HG02571 (cell line): ENCODE measurements around the gene SV2B.

Experiments
- ATAC-seq: cut with Tn5 transposase; IDR thresholded peaks from one replicate; pipeline ENCODE4 v1.9.1; 2021; ENCODE audit warnings: mild to moderate bottlenecking, moderate library complexity; ENCODE audit not compliant: unreplicated experiment

SV2B gene

DNA sequence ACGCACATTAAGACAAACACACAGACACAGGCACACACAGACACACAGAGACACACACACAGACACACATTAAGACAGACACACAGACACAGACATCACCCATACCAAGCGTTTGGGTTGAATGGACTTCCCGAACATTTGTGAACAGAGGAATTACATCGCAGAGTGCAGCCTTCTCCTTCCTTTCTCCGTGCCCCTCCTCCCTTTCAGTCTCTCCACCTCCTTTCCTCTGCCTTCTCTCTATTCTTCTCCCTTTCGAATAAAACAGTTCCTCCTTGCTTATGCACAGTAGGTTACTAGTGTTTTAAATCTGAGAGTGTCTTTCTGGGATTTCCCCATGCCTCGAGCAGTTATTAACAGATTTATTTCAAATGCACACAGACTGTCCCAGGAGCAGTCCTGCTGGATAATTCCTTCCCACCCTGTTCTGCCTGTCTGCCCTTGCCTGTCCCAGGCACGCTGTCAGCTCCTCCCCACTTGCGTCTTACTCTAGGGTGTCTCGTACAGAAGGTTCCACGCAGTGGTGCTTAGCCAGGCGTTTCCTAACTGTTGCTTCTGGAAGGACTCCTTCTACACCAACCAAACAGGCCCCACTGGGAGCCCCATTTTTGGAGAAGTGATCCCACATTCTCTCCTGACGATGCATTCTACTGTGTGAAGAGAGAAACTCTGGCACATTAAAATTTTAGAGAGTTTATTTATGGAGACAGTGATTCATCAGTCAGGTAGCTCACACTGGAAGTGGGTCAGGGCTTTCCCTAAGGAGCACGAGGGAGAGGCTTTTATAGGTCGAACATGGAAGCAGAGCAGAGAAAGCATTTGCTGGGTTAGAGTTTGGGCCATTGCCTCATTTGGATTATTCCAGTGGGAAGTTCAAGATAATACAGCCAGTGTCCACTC, 163.8 kb downstream of the SV2B start:
- ATAC-seq: no peak

DNA sequence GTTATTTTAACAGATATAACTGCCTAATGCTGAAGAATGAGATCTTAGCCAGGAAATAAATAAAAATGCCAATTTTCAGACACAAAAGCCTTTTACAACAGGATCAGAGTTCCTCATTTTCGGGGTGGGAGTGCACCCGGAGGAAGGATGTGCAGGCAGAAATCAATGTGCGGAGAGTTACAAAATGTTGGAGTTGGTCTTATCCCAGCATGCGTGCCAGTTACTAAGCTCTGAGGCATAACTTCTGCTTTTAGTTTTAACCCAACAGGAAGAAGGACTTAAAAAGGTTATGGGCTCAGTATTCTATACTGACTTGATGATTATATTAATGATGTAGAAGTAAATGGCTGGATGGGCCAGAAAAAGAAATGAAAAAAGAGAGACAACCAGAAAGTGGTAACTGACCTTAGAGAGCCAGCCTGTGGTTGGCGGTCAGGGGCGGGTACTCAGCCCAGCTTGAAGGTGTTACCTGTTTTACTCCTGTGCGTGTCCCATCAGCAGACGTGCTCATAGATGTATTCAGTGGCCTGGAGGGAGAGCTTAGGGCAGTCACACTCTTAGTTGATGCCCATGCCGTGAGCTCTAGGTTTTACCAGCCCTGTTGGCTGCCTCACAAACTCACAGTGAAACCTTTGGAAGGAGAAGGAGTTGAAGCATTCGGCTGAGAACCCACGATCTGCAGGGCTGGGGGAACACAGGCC, 164.7 kb downstream of the SV2B start:
- no peak for ATAC-seq

- ATAC-seq: no peak
Measured at GRCh38 chr15:91265416-91265940, 165.4 kb downstream of the SV2B start.

DNA sequence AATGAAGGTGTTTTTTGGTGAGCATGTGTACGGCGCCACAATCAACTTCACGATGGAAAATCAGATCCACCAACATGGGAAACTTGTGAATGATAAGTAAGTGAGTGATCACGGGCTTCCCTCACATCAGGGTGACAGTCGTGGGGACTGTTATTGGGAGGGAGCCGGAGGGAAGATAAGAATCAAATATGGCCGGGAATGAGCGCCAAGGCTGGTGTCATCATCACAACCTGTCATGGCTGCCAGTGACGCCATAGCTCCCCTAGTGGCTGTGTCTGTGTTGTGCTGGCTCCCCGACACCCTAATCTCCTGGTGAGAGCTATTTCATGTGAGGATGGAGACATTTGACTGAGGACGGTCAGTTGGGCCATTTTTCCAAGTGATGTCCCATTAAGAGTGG, 168.5 kb downstream of the SV2B start:
- no peak for ATAC-seq

DNA sequence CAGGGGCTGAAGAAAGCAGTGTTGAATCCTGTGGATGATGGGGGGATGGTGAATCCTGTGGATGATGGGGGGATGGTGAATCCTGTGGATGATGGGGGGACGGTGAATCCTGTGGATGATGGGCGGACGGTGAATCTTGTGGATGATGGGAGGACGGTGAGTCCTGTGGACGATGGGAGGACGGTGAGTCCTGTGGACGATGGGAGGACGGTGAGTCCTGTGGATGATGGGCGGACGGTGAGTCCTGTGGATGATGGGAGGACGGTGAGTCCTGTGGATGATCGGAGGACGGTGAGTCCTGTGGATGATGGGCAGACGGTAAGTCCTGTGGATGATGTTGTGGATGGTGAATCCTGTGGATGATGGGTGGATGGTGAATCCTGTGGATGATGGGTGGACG, 170.7 kb downstream of the SV2B start:
- ATAC-seq: no peak

DNA sequence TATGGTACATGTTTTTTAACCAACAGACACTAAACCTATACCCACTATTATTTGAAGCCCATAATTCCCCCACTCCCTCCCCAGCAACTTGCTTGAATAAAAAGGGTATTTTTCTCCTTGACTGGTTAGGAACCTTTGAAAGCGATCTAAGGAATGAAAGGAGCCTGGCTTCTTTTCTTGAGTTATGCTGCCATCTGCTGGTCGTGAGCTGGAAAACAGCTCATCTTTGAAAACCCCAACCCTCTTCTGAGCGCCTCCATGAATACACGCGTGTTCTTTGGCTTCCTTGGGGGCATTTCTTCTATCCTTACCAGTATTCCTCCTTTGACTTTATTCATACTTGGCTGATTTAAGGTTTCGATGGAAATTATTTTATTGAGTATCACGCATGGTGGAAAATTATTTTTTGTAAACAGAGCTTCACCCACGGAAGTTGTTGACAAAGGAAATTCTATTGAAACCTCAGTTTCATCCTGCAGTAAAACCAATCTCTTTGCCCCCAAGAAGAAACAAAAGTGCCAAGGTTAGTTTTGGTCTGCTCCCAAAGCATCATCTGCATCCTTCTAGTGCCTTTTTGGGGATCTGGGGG, 171.6 kb downstream of the SV2B start:
- ATAC-seq: no peak

DNA sequence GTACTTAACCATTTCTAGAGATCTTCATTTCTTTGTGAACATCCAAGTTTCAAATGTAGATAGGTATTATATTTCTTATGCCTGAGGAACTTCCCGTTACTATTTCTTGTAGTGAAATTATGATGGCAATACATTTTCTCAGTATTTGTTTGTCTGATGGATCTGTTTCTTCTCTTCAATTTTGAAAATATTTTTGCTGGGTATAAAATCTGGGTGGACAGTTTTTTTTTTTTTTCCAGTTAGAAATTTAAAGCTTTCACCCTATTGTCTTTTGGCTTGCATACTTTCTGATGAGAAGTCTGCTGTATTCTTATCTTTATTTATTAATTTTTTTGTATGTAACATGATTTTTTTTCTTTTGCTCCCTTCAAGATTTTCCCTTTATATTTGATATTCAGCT, 175.8 kb downstream of the SV2B start:
- ATAC-seq: no peak

- ATAC-seq: no peak
Measured at GRCh38 chr15:91278951-91279350, 178.9 kb downstream of the SV2B start.

DNA sequence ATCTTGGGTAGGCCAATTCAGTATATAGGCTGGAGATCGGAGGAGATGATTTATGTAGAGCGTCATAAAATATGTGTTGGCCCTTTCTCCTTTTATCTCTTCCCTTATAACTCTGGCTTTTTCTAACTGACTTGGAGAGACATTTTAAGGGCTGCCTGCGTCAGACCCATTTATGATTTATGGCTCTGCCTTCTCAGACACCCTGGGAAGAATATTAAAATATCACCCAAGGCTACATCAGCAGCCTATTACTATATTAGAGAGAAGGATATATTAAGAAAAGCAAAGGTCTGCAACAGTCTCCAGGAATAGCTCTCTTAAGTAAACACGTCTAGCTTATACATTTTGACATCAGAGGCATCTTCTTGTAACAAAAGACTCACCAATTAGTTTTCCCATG, 179.4 kb downstream of the SV2B start:
- no peak for ATAC-seq

DNA sequence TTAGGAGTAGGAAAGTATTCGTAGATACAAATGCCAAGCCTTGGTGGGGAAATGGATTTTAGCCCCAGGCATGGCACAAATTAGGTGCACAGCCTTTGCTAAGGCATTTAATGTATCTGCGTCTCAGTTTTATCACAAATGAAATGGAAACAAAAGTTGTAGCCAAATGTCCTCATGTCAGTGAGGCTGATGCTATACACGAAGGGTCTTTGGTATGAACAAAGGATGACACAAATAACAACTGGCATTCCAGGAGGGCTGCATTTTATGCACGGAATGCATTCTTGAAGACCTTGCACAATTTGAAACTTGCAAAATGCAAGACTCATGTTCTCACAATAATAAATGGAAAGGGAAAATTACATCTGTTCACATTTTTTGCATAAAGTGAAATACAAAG, 181.9 kb downstream of the SV2B start:
- no peak for ATAC-seq

DNA sequence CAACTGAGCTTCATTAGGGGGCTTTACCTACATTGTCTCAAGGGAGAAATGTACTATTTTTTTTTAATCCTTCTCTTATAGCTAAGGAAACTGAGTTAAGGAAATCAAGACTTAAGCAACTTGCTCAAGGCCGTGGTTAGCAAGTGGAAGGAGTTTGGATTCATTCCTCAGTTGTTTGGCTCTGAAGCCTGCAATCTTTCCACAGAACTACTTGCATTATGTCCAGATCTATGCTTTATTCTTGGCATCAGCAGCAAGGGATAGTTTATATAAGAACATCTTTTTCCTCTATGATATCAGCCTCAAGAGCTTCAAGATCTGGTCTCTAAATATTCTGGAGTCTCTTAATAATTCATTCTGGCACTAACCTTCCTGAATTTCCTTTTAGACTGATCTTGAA, 182.4 kb downstream of the SV2B start:
- ATAC-seq: no peak

DNA sequence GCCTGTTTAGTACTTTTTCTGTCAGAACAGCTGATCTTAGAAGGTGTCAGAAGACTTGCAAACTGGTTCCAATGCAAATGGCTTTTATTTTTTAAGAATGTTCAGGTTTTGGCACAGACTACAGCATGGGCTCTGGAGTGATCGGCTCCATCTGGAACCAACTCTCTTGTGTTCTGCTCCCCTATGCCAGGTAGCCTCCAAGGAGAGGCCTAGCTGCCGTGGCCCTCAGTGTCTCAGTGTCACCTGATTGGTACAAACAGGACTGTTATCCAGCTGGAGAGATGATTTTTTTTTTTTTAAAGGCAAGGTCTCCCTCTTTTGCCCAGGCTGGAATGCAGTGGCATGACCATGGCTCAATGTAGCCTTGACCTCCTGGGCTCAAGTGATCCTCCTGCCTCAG, 183.1 kb downstream of the SV2B start:
- ATAC-seq: no peak

- no peak for ATAC-seq
Measured at GRCh38 chr15:91284758-91285466, 184.9 kb downstream of the SV2B start.

DNA sequence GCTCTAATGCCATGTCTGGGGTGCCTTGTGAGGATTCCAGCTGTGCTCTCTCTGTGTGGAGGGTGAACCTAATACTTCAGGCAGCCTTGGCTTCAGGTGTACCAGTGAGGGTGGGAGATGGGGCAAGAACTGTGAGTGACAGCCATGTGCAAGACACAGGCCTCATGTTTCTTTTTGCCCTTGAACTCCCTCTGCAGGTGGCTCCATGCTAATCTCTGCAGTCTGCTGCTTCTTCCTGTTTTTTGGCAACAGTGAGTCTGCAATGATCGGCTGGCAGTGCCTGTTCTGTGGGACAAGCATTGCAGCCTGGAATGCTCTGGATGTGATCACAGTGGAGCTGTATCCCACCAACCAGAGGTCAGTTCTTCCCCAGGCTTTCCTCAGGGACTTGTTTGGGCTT, 189.3 kb downstream of the SV2B start:
- no peak for ATAC-seq

DNA sequence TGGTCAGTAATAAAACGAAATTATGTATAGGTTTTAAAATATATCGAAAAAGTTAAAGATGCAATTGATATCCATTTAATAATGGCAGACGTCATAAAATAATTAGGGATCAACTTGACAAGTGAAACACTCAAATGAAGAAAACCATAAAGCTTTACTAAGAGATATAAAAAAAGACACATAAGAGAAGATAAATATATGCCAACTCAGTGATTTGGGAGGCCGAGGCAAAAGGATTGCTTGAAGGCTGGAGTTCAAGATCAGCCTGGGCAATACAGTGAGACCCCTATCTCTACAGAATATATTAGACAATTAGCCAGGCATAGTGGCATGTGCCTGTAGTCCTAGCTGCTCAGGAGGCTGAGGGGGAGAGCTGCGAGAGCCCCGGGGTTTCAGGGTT, 190.5 kb downstream of the SV2B start:
- ATAC-seq: no peak

DNA sequence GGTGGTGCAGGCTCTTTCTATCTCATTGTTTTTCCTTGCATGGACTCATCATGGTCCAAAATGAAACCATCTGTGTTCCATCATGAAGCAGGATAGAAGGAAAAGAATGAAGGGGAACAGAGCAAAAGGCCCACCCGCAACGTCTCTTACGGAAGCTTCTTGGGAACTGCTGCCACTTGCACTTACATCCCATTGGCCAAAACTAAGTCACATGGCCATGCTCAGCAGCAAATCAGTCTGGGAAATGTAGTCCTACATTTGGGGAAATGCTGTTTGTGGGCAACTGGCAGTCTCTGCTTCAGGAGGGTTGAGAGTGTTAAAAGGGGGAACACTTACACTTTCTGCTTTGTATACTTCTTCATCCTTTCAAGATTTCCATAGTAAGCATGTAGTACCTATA, 191.6 kb downstream of the SV2B start:
- ATAC-seq: no peak

DNA sequence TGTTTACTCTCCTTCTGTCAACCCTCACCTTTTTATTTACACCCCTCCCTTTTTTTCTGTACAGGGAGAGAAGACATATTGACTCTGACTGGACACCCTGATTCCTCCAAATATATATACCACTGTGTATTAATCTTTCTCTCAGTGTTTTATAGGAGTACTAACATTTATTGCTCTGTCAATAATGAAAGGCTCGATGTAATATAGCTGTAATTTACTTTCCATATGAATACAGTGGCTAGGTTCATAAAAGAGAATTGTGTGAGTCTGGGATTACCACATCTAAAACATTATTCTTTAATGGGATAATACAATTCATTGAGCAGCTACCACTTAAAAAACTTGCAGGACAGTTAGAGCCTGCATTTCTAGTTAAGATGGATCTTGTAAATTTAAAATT, 194.3 kb downstream of the SV2B start:
- ATAC-seq: no peak

DNA sequence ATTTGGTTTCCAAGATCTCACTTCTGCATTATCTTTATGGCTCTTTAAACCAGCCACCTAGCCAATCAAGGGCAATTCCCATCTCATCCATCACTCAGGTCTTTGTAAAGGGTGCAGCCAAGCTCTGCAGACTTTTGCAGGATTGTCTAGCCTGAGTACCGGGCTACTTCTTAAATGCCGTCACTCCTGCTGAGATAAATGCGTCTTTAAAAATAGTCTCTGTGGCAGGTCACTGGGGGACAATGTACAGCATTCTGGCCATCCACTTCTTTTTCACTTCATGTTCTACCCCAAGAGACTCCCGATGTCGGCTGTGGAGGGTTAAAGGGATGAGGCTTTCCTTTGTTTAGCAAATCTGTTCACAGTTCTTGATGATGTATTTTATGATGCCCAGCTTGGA, 194.7 kb downstream of the SV2B start:
- no peak for ATAC-seq

DNA sequence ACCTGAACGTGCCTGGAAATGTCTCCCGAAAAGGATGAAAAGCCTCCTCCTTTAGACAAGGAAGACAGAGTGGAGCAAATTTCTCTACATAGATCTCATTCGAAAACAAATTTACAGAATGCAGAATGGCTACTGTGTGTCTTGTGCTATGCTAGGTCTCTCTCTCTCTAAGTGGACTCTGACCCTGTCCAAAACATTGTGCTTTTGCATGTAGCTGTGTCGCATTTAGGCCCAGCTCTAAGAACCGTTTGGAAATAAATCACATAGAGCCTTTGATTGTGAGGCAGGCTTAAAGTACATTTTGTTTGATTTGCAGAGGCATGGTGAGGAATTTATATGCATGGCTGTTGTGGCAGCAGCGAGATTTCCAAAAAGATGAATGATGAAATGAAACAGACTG, 198.0 kb downstream of the SV2B start:
- no peak for ATAC-seq

GRCh38 chr15:91302588-91303439, 202.8 kb downstream of the SV2B start:
- no peak for ATAC-seq
